ENCODE results near the gene CHRNG.

The CHRNG gene

DNA sequence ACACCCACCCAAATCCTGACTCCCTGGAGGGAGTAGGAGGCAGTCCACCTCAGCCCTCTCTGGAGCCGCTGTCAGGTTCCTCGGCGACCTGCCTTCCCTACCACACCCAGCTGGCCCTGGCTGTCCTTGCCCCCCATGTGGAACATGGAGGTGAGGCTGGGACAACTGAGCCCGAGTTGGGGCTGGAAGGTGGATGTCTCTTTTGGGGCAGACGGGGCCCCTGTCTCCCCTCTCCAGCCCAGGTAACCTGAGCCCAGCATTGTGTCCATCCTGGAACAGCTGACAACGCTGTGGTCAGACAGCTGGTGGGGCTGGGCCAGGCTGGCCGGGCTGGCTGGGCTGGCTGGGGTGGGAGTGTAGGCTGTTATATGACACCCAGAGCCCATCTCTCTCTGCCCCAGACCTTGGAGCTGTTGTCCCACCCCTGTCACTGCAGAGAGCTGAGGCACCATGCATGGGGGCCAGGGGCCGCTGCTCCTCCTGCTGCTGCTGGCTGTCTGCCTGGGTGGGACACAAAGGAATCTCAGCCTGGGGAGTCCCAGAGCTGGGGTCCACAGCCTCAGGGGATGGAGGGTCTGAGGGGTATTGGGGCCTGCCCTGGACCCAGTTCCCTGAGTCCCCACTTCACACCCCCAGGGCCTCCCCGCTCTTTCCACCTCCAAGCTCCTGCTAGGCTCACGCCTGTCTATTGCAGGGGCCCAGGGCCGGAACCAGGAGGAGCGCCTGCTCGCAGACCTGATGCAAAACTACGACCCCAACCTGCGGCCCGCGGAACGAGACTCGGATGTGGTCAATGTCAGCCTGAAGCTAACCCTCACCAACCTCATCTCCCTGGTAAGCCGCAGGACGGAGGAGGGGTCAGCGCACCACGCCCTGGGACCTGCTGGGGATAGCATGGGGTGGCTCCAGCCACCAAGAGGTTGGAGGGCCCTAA, at the start of gene CHRNG:
Gene CHRNG (plus strand): TSS at position 395 of the 934 bp plus-strand sequence. CDS start 56 bp downstream, at position 451.
- no peak for DNase-seq

- DNase-seq: no peak
Measured at GRCh38 chr2:232490221-232491138, 49.0 kb upstream of the CHRNG start.

DNA sequence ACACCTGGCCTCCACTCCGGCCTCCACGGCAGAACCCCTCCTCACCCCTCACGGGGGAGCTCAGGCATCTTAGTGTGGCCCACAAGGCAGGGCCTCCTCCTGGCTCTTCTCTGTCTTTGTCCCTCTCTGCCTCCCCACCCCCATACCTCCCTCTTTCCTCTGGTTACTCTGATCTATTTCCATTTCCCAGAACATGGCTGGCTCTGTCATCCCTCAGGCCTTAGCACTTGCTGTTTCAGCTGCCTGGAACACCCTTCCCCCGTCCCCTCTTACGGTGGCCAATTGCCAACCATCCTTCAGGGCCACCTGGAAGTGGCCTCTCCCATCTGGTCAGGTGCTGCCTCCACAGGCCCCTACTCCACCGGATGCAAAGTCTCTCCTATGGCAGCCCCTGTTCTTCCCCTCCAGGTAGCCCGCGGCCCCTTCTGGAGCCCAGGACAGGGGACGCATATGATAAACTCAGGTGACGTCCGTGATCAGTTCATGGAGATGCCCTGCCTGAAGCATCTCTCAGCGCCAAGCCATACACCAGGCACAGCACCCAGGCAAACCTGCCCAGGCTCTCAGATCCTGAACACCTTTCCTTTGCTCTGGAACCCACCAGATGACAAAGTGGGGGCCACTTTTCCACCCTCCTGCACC, 48.2 kb upstream of the CHRNG start:
- no peak for DNase-seq

- DNase-seq: no peak
Measured at GRCh38 chr2:232492236-232492848, 47.1 kb upstream of the CHRNG start.

DNA sequence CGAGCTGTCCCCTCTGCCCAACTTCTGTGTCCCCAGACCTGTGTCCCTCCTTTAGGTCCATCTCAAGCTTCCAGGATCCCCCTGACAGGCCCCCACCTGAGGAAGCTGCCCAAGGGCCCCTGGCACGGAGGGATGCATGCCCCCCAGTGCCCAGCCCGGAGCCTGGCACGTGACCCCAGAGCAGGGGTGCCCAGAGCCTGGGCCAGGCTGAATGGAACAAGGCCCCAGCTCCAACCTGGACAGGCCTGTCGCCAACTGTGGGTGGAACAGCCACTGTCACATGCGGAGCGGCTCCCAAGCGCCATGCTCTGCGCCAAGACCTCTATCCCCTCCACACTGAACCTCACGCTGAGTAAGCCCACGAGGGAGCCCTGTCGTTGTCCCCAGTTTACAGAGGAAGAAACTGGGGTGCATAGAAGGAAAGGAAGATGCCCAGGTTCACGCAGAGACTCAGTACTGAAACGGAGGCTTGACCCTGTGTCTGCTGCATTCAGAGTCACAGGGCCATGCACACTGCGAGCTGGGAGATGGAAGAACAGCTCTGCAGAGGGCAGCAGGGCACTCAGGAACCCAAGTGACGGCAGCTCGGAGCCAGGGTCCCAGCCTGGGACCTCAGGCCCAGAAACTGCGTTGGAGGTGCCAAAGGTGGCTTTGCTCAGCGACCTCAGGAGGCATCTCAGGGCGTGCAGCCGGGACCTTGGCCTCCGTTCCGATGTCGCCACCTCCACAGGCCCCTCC, 46.4 kb upstream of the CHRNG start:
- DNase-seq: no peak

- no peak for DNase-seq
Measured at GRCh38 chr2:232493701-232494474, 45.6 kb upstream of the CHRNG start.

DNA sequence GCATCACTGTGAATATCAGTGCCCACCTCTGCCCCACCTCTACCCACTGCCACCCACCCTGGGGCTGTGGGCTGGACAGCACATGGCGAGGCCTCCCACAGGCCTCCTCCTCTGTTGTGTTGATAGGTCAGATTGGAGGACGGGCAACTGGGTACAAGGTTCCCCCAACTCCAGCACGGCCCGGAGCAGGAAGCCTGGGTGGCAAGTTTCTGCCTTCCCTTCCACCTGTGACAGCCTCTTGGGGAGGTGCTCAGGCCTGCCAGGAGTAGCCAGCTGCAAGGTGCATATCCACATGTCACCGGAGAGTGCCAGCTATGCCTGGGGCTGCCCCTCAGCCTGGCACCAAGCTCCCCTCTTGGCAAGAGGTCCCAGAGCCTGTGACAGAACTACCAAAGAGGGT, 45.0 kb upstream of the CHRNG start:
- no peak for DNase-seq

- no peak for DNase-seq
Measured at GRCh38 chr2:232495292-232495691, 44.2 kb upstream of the CHRNG start.

GRCh38 chr2:232496501-232497270, 42.8 kb upstream of the CHRNG start:
- no peak for DNase-seq

GRCh38 chr2:232497348-232497747, 42.1 kb upstream of the CHRNG start:
- DNase-seq: no peak

- DNase-seq: no peak
Measured at GRCh38 chr2:232498452-232498851, 41.0 kb upstream of the CHRNG start.

- no peak for DNase-seq
Measured at GRCh38 chr2:232501331-232501771, 38.1 kb upstream of the CHRNG start.

GRCh38 chr2:232501794-232502390, 37.6 kb upstream of the CHRNG start:
- no peak for DNase-seq

GRCh38 chr2:232502511-232502910, 37.0 kb upstream of the CHRNG start:
- no peak for DNase-seq

DNA sequence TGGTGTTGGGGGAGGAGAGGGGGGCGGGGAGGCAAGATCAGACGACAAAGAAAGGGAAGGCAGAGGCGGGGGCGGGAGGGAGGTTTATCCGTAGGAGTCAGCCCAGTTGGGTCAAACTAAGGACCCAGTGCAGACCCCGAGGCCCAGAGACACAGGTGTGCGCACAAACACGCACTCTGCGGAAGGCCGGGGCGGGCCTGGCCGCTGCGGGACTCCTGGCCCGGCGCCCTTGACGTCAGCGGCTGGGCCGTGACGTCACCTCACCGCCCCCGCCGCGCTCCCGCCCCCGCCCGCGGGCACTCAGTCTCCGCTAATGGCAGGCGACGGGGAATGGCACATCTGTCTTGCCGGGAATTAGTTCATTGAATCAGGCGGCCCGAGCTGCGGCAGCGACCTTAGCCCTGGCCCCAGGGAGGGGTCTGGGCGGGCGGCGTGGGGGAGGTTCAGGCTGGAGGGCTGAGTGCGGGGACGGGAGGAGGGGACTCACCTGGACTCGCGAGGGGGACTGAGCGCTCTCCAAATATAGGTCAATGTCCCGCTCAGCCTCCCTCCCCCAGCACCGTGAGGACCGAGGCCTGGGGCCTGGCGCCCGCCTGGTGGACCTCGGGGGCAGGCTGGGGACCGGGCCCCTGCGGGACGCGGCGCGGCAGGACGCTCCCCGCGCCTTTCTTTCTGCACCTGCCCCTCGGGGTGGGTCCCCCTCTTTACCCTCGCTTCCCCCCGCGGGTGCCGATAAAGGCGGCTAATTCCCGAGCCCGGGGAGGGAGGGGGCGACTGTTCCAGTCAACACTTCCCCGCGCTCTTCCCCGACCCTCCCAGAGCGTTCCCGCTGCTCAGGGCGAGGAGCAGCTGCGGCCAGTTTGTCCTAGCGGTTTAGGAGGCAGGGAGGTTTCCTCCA, 36.3 kb upstream of the CHRNG start:
- no peak for DNase-seq

GRCh38 chr2:232503809-232504323, 35.6 kb upstream of the CHRNG start:
- DNase-seq: no peak

- no peak for DNase-seq
Measured at GRCh38 chr2:232504438-232504837, 35.1 kb upstream of the CHRNG start.

GRCh38 chr2:232505856-232506255, 33.6 kb upstream of the CHRNG start:
- DNase-seq: no peak
